Measurements from ENCODE around the gene KRTAP2-2. TPM values are rescaled to one million over a fixed set of nuclear protein-coding genes. Genes with fewer than 3 reads are reported as not detected.
"Not testable (repeated sequence)": the region's sequence is repeated elsewhere in the genome, so short reads cannot be mapped to it uniquely, and the experiment has no call there.

The KRTAP2-2 gene
- total RNA-seq, 1 donor from 2014 or later = not detected

DNA sequence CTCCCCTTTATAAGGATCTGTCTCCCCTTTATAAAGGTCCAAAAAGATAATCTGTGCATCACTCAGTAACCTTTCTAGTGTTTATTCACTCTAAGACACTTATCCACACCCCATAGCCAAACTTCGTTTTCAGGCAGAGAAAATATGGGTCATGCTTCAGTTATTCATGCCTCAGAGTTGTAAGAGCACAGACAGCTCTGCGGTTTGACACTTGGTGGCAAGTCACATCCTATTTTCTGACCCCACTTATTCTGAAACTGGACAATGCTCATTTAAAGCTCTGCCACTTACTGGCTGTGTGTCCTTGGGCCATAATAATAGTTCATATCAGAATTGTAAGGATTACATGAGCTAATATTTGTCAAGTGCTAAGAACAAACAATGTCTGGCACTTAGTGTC is 5.9 kb downstream of the KRTAP2-2 start:
- Mint-ChIP-seq H3K9me3 (no peaks in the 10 kb centered on the region), H3K27me3 (ENCODE audit: insufficient read depth, low read depth) (peaks cover 1% of the 10 kb centered on the region), H3K27ac (no peak overlapping the region), H3K4me1 (peaks cover 5% of the 10 kb centered on the region), H3K36me3 (no peaks in the 10 kb centered on the region), H3K4me3 (no peak overlapping the region)
- H3K4me1 ChIP-seq = no peaks in the 10 kb centered on the region
- no peak overlapping the region for H3K4me3 ChIP-seq
- no peak for DNase-seq (ENCODE audit: low spot score)
- no peak overlapping the region for H3K9ac ChIP-seq
- no peaks in the 10 kb centered on the region for H4K20me1 ChIP-seq (ENCODE audit: low read depth)
- H3K36me3 ChIP-seq = no peaks in the 10 kb centered on the region
- H3K79me2 ChIP-seq (ENCODE audit: low read depth) = no peaks in the 10 kb centered on the region
- no peak overlapping the region for H2AFZ ChIP-seq (replicated peaks)
- no peaks in the 10 kb centered on the region for H3F3A ChIP-seq (ENCODE audit: low read depth)
- H3K27me3 ChIP-seq = no peaks in the 10 kb centered on the region
- TF ChIP-seq EZH2 (IDR thresholded peaks at IDR 0.05) = no peak
- TF ChIP-seq, protein P1, sequence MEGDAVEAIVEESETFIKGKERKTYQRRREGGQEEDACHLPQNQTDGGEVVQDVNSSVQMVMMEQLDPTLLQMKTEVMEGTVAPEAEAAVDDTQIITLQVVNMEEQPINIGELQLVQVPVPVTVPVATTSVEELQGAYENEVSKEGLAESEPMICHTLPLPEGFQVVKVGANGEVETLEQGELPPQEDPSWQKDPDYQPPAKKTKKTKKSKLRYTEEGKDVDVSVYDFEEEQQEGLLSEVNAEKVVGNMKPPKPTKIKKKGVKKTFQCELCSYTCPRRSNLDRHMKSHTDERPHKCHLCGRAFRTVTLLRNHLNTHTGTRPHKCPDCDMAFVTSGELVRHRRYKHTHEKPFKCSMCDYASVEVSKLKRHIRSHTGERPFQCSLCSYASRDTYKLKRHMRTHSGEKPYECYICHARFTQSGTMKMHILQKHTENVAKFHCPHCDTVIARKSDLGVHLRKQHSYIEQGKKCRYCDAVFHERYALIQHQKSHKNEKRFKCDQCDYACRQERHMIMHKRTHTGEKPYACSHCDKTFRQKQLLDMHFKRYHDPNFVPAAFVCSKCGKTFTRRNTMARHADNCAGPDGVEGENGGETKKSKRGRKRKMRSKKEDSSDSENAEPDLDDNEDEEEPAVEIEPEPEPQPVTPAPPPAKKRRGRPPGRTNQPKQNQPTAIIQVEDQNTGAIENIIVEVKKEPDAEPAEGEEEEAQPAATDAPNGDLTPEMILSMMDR (IDR thresholded peaks at IDR 0.05) = no peak
- no peak for TF ChIP-seq EZH2phosphoT487 (IDR thresholded peaks at IDR 0.05)
- no peak overlapping the region for H3K27ac ChIP-seq
- H3K9me3 ChIP-seq (ENCODE audit: low read depth) = no peaks in the 10 kb centered on the region
- no peak overlapping the region for H3K4me2 ChIP-seq

DNA sequence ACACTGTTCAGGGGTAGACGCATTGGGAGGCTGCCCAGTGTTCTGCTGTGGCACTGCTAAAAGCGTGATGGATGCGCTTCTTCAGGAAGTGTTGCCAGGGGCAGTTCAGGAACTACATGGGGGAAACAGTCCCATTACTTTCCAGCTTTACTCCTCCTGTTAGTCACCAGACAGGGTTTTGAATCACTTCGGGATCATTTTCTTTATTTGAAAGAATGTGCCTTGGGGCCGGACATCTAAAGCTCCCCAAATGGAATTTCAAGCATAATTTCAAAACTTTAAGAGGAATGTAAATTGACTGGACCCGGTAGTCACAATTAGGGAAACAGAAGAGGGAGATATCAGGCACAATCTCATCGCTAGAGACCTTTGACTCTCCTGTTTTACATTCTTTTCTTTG is 6.6 kb downstream of the KRTAP2-2 start:
- H2AFZ ChIP-seq (replicated peaks) = no peak overlapping the region
- no peaks in the 10 kb centered on the region for H3K36me3 ChIP-seq
- H3K4me2 ChIP-seq = no peak overlapping the region
- no peaks in the 10 kb centered on the region for H3K4me1 ChIP-seq
- peaks cover 2% of the 10 kb centered on the region for H3K27me3 Mint-ChIP-seq (ENCODE audit: insufficient read depth, low read depth)
- no peak overlapping the region for H3K4me3 ChIP-seq
- H3K27ac Mint-ChIP-seq = no peak overlapping the region
- no peak overlapping the region for H3K27ac ChIP-seq
- H3K4me3 Mint-ChIP-seq = no peak overlapping the region
- no peak for TF ChIP-seq EZH2phosphoT487 (IDR thresholded peaks at IDR 0.05)
- TF ChIP-seq, protein P1 (IDR thresholded peaks at IDR 0.05) = no peak
- TF ChIP-seq EZH2 (IDR thresholded peaks at IDR 0.05) = no peak
- H3K4me1 Mint-ChIP-seq = peaks cover 5% of the 10 kb centered on the region
- no peaks in the 10 kb centered on the region for H3F3A ChIP-seq (ENCODE audit: low read depth)
- no peaks in the 10 kb centered on the region for H4K20me1 ChIP-seq (ENCODE audit: low read depth)
- H3K9me3 Mint-ChIP-seq = no peaks in the 10 kb centered on the region
- H3K9ac ChIP-seq = no peak overlapping the region
- H3K79me2 ChIP-seq (ENCODE audit: low read depth) = no peaks in the 10 kb centered on the region
- no peaks in the 10 kb centered on the region for H3K27me3 ChIP-seq
- H3K9me3 ChIP-seq (ENCODE audit: low read depth) = no peaks in the 10 kb centered on the region
- no peak for DNase-seq (ENCODE audit: low spot score)
- no peaks in the 10 kb centered on the region for H3K36me3 Mint-ChIP-seq

GRCh38 chr17:41046735-41047465 is 8.1 kb downstream of the KRTAP2-2 start, which contains the start of gene KRTAP2-1:
KRTAP2-1 (minus strand) TSS chr17:41047316; CDS start chr17:41047267, 49 bp downstream.
- H3K79me2 ChIP-seq (ENCODE audit: low read depth); H3K9me3 ChIP-seq (ENCODE audit: low read depth); H3K36me3 Mint-ChIP-seq; H3K4me3 Mint-ChIP-seq; H3K27me3 ChIP-seq; H3K9ac ChIP-seq; H3K27me3 Mint-ChIP-seq (ENCODE audit: insufficient read depth, low read depth); H3K4me2 ChIP-seq; DNase-seq (ENCODE audit: low spot score); H3K4me1 ChIP-seq; H3F3A ChIP-seq (ENCODE audit: low read depth); H3K4me1 Mint-ChIP-seq; H4K20me1 ChIP-seq (ENCODE audit: low read depth); H3K9me3 Mint-ChIP-seq; H2AFZ ChIP-seq (replicated peaks); H3K27ac ChIP-seq; H3K4me3 ChIP-seq; H3K36me3 ChIP-seq: not testable (repeated sequence)
- peak within 1 kb of the TSS; percentile 72 for H3K27ac Mint-ChIP-seq

DNA sequence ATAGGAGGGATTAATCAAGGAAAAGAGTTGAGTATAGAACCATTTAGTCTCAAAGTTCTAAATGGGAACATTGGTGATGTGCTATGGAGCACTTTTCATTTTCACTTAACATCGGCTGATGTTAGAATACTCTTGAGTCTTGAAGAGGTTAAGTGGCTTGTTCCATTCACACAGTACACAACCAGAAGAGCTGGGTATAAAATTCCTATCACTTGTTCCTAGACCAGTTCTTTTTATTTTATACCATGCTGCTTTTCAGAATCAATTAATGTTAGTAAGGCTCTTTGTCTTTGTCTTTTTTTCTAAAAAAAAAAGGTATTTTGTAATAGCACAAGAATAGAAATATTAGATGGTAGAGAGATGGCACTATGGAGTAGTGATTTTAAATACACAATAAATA is 12.1 kb downstream of the KRTAP2-2 start:
- Mint-ChIP-seq H3K9me3 (no peaks in the 10 kb centered on the region), H3K27me3 (ENCODE audit: insufficient read depth, low read depth) (peaks cover 4% of the 10 kb centered on the region), H3K4me1 (no peaks in the 10 kb centered on the region), H3K4me3 (no peak overlapping the region), H3K27ac (no peak overlapping the region), H3K36me3 (no peaks in the 10 kb centered on the region)
- Histone ChIP-seq H3K9me3 (ENCODE audit: low read depth) (no peaks in the 10 kb centered on the region), H4K20me1 (ENCODE audit: low read depth) (no peaks in the 10 kb centered on the region), H3K9ac (no peak overlapping the region), H3K36me3 (no peaks in the 10 kb centered on the region), H3K4me3 (no peak overlapping the region), H3K27me3 (no peaks in the 10 kb centered on the region), H3K4me1 (no peaks in the 10 kb centered on the region), H3K4me2 (no peak overlapping the region), H3K27ac (no peak overlapping the region), H3K79me2 (ENCODE audit: low read depth) (no peaks in the 10 kb centered on the region), H2AFZ (replicated peaks) (no peak overlapping the region), H3F3A (ENCODE audit: low read depth) (no peaks in the 10 kb centered on the region)
- no peak for DNase-seq (ENCODE audit: low spot score)
- TF ChIP-seq, protein P1 (IDR thresholded peaks at IDR 0.05) = no peak
- no peak for TF ChIP-seq EZH2 (IDR thresholded peaks at IDR 0.05)
- no peak for TF ChIP-seq EZH2phosphoT487 (IDR thresholded peaks at IDR 0.05)

DNA sequence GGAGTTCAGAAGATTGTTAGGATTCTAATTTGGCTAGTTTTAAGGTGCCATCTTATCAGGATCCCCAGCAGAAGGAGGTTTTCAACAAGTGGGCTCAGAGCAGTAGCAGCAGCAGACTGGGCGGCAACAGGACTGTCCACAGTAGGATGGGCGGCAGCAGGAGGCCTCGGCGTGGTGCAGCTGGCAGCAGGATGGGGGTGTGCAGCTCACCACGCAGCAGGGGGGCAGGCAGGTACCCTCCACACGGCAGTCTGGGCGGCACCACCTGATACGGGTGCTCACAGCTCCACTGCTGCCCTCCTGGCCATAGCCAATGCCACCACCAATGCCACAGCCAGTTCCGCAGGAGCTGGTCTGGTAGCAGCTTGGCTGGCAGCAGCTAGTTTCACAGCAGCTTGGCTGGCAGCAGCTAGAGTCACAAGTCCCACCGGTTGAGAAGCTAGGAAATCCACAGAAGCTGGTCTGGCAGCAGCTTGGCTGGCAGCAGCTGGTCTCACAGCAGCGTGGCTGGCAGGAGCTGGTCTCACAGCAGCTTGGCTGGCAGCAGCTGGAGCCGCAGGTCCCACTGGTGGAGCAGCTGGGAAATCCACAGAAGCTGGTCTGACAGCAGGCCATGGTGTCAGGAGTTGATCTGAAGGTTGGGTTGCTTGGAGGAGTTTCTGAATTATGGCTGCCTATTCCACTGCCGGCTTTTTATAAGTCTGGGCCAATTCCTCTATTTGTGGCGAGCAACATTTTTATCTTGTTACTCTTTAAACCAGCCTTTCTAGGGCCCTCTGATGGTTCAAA is 14.1 kb downstream of the KRTAP2-2 start, which contains the start of gene KRTAP1-1:
Gene KRTAP1-1, minus strand, starts transcription at position 668 of the 789 bp plus-strand sequence. Its CDS starts 53 bp downstream, at position 615.
- H3F3A ChIP-seq (ENCODE audit: low read depth); H3K9me3 ChIP-seq (ENCODE audit: low read depth); H2AFZ ChIP-seq (replicated peaks); DNase-seq (ENCODE audit: low spot score); H3K4me2 ChIP-seq; H4K20me1 ChIP-seq (ENCODE audit: low read depth); H3K4me1 Mint-ChIP-seq; H3K36me3 ChIP-seq; H3K4me3 ChIP-seq; H3K27ac ChIP-seq; H3K9me3 Mint-ChIP-seq; H3K36me3 Mint-ChIP-seq; H3K4me1 ChIP-seq; H3K79me2 ChIP-seq (ENCODE audit: low read depth); H3K27me3 ChIP-seq; H3K27ac Mint-ChIP-seq; H3K4me3 Mint-ChIP-seq; H3K9ac ChIP-seq; H3K27me3 Mint-ChIP-seq (ENCODE audit: insufficient read depth, low read depth): not testable (repeated sequence)

Data from neural progenitor cell (in vitro differentiated cells).